Activated CD8-positive, alpha-beta memory T cell treated with anti-CD3 and anti-CD28 coated beads for 24 hours (primary cell): ENCODE results near the gene PRR19.

ENCODE experiments used
- DNase-seq: peaks from one replicate; pipeline ENCODE4 v3.0.0-alpha.2; 2020

Gene PRR19

GRCh38 chr19:42271861-42272534, 29.9 kb upstream of the PRR19 start:
- DNase-seq: no peak

GRCh38 chr19:42272535-42272897, 29.4 kb upstream of the PRR19 start:
- DNase-seq: no peak

GRCh38 chr19:42272989-42273406, 28.9 kb upstream of the PRR19 start:
- DNase-seq: no peak

GRCh38 chr19:42273407-42274064, 28.4 kb upstream of the PRR19 start:
- no peak for DNase-seq

- no peak for DNase-seq
These were observed 27.8 kb upstream of the PRR19 start for GRCh38 chr19:42274065-42274682.

- DNase-seq: no peak
These were observed 26.8 kb upstream of the PRR19 start for GRCh38 chr19:42275103-42275502.

- DNase-seq: no peak
These were observed 26.4 kb upstream of the PRR19 start for GRCh38 chr19:42275517-42275916.

GRCh38 chr19:42276284-42276683, 25.6 kb upstream of the PRR19 start:
- no peak for DNase-seq

GRCh38 chr19:42276821-42277220, 25.1 kb upstream of the PRR19 start:
- DNase-seq: no peak

- no peak for DNase-seq
These were observed 24.0 kb upstream of the PRR19 start for GRCh38 chr19:42277821-42278451.

- DNase-seq: no peak
These were observed 23.3 kb upstream of the PRR19 start for GRCh38 chr19:42278452-42279154.

GRCh38 chr19:42279155-42279901, 22.6 kb upstream of the PRR19 start:
- no peak for DNase-seq

- peak; percentile 92 for DNase-seq
These were observed 21.8 kb upstream of the PRR19 start for GRCh38 chr19:42279902-42280814.

GRCh38 chr19:42280815-42281145, 21.2 kb upstream of the PRR19 start:
- DNase-seq: no peak

GRCh38 chr19:42281146-42281826, 20.6 kb upstream of the PRR19 start:
- DNase-seq: no peak

GRCh38 chr19:42281827-42282762, 19.8 kb upstream of the PRR19 start:
- no peak for DNase-seq

- no peak for DNase-seq
These were observed 19.1 kb upstream of the PRR19 start for GRCh38 chr19:42282819-42283187.

- DNase-seq: peak; percentile 96
These were observed 18.5 kb upstream of the PRR19 start for GRCh38 chr19:42283188-42284065.

- no peak for DNase-seq
These were observed 17.8 kb upstream of the PRR19 start for GRCh38 chr19:42284066-42284501.
